Common myeloid progenitor, CD34-positive (primary cell): ENCODE results near the gene MPI.

ENCODE experiments used
- CTCF ChIA-PET: fragments of 350-600 bp; sonication (Branson Sonifier 250); formaldehyde crosslinking; loops from one replicate; lab custom pipeline; 2021; ENCODE audit warnings: antibody characterized with exemption; lab: Charles Lee
- POLR2A ChIA-PET: fragments of 350-600 bp; sonication (Branson Sonifier 250); formaldehyde crosslinking; loops from one replicate; lab custom pipeline; 2021; ENCODE audit warnings: antibody characterized with exemption; lab: Charles Lee
- DNase-seq, 3 donors: peaks; one replicate each; pipeline versions ENCODE4 v3.0.0 to v3.0.0-alpha.2; 2013
- H3K27ac ChIP-seq, 2 experiments: 1 replicate in 1 of 2; 2 replicates in 1 of 2; pipeline ENCODE4 v1.7.0; 2013; ENCODE audit warnings: inconsistent platforms in 2 of 2, low read length in 2 of 2, mild to moderate bottlenecking in 2 of 2, low read depth in 1 of 2, moderate library complexity in 1 of 2; ENCODE audit not compliant: severe bottlenecking in 2 of 2, insufficient read depth in 1 of 2, poor library complexity in 1 of 2
- H3K27me3 ChIP-seq, 5 experiments: replicated peaks in 2 of 5; 1 replicate in 3 of 5; 2 replicates in 2 of 5; pipeline versions ENCODE4 v1.6.1 to v1.7.0; 2013; ENCODE audit warnings: low read length in 4 of 5, mild to moderate bottlenecking in 2 of 5, moderate library complexity in 2 of 5, inconsistent platforms in 1 of 5; ENCODE audit not compliant: insufficient read depth in 5 of 5, control insufficient read depth in 4 of 5
- H3K36me3 ChIP-seq, 4 experiments: 1 replicate in 2 of 4; 2 replicates in 2 of 4; pipeline versions ENCODE4 v1.6.1 to v1.7.0; 2013; ENCODE audit warnings: low read length in 3 of 4, control low read depth in 1 of 4, mild to moderate bottlenecking in 1 of 4; ENCODE audit not compliant: control insufficient read depth in 4 of 4, insufficient read depth in 4 of 4
- H3K4me1 ChIP-seq, 4 experiments: 1 replicate in 3 of 4; 2 replicates in 1 of 4; pipeline versions ENCODE4 v1.6.1 to v1.7.1; 2013; ENCODE audit warnings: low read length in 3 of 4, mild to moderate bottlenecking in 3 of 4, control low read depth in 1 of 4, inconsistent platforms in 1 of 4, moderate library complexity in 1 of 4; ENCODE audit not compliant: control insufficient read depth in 4 of 4, insufficient read depth in 4 of 4; ENCODE audit errors: control extremely low read depth in 1 of 4
- H3K4me3 ChIP-seq, 7 experiments: 1 replicate in 4 of 7; 2 replicates in 3 of 7; pipeline versions ENCODE4 v1.5.1 to v1.7.0; 2013; ENCODE audit warnings: mild to moderate bottlenecking in 7 of 7, low read length in 6 of 7, moderate library complexity in 6 of 7, inconsistent platforms in 2 of 7, low read depth in 2 of 7, control low read depth in 1 of 7; ENCODE audit not compliant: insufficient read depth in 4 of 7, control insufficient read depth in 1 of 7; ENCODE audit errors: extremely low read depth in 1 of 7
- H3K9me3 ChIP-seq, 5 experiments: 1 replicate in 4 of 5; 2 replicates in 1 of 5; pipeline versions ENCODE4 v1.6.1 to v1.7.1; 2013; ENCODE audit warnings: low read length in 4 of 5, mild to moderate bottlenecking in 2 of 5, inconsistent platforms in 1 of 5, low read depth in 1 of 5, moderate library complexity in 1 of 5; ENCODE audit not compliant: control insufficient read depth in 4 of 5, insufficient read depth in 2 of 5; ENCODE audit errors: control extremely low read depth in 1 of 5
- WGBS: methylation state at CpG from one replicate; pipeline ENCODE4 v1.1.5; 2013; ENCODE audit not compliant: insufficient coverage; 5-methylcytosine and 5-hydroxymethylcytosine counted together

The MPI gene

GRCh38 chr15:74903676-74904075 is 13.8 kb downstream of the MPI start:
- ChIA-PET POLR2A (no interaction called here), CTCF (interaction anchor here (0.6 to 11.3 kb wide), 15 partner anchors 9 to 136 kb away, joined by 3 to 130 read pairs (median 4); partner anchors contain the start of genes SCAMP2 and ULK3)
- peaks cover 13 to 55% (median 40%) of the 10 kb centered on the region in 4 experiments for H3K36me3 ChIP-seq
- H3K27me3 ChIP-seq: no peaks in the 10 kb centered on the region
- peak overlapping the region in 1 of 2 experiments; percentile 49 for H3K27ac ChIP-seq
- H3K9me3 ChIP-seq: no peaks in the 10 kb centered on the region
- no peak overlapping the region for H3K4me3 ChIP-seq
- DNase-seq: no peak
- 100% methylated on average over 1 of the region's 1 CpG for WGBS
- H3K4me1 ChIP-seq: peaks cover 16 to 55% (median 46%) of the 10 kb centered on the region in 4 experiments

GRCh38 chr15:74904190-74904805 is 14.5 kb downstream of the MPI start:
- 92% methylated on average over 5 of the region's 7 CpGs for WGBS
- ChIA-PET POLR2A (no interaction called here), CTCF (interaction anchor here (0.6 to 11.3 kb wide), 14 partner anchors 10 to 136 kb away, joined by 3 to 130 read pairs (median 3); partner anchors contain the start of gene ULK3)
- H3K27ac ChIP-seq: no peak overlapping the region
- H3K36me3 ChIP-seq: peaks cover 10 to 49% (median 35%) of the 10 kb centered on the region in 4 experiments
- H3K27me3 ChIP-seq: no peaks in the 10 kb centered on the region
- no peak overlapping the region for H3K4me3 ChIP-seq
- peaks cover 16 to 55% (median 46%) of the 10 kb centered on the region in 4 experiments for H3K4me1 ChIP-seq
- DNase-seq: no peak
- H3K9me3 ChIP-seq: no peaks in the 10 kb centered on the region

GRCh38 chr15:74906067-74906449 is 16.2 kb downstream of the MPI start:
- WGBS: under 1% methylated on average over 15 of the region's 20 CpGs
- Histone ChIP-seq H3K4me1 (peaks cover 16 to 54% (median 45%) of the 10 kb centered on the region in 4 experiments), H3K4me3 (peak overlapping the region; percentile 83 to 92 (median 89)), H3K9me3 (no peaks in the 10 kb centered on the region), H3K36me3 (peaks cover 3 to 36% (median 24%) of the 10 kb centered on the region in 4 experiments), H3K27ac (peak overlapping the region; percentile 72 to 88), H3K27me3 (no peaks in the 10 kb centered on the region)
- CTCF ChIA-PET: interaction anchor here (0.9 to 11.3 kb wide), 8 partner anchors 9 to 82 kb away, joined by 3 to 130 read pairs (median 6); partner anchors contain the start of gene ULK3
- DNase-seq: peak in 1 of 3 donors; percentile 17
- POLR2A ChIA-PET: interaction anchor here (1.2 to 2.0 kb wide), 3 partner anchors 17 to 63 kb away, joined by 3 to 8 read pairs (median 7); partner anchors contain the start of gene ULK3

- Histone ChIP-seq H3K4me1 (peaks cover 16 to 50% (median 40%) of the 10 kb centered on the region in 4 experiments), H3K27ac (peak within 1 kb of the TSS; percentile 72 to 88), H3K36me3 (peaks cover 3 to 36% (median 23%) of the 10 kb centered on the region in 4 experiments), H3K4me3 (peak within 1 kb of the TSS; percentile 83 to 92 (median 89)), H3K9me3 (no peaks in the 10 kb centered on the region), H3K27me3 (no peaks in the 10 kb centered on the region)
- DNase-seq: peak; percentile 65 to 83 (median 83)
- ChIA-PET POLR2A (interaction anchor here (0.6 to 2.0 kb wide), 4 partner anchors 17 to 137 kb away, joined by 3 to 8 read pairs (median 6); partner anchors contain the start of gene ULK3), CTCF (interaction anchor here (0.9 to 11.3 kb wide), 8 partner anchors 10 to 81 kb away, joined by 3 to 130 read pairs (median 6); partner anchors contain the start of gene ULK3)
- under 1% methylated on average over 70 of the region's 74 CpGs for WGBS
Measured at GRCh38 chr15:74906450-74907162, 16.8 kb downstream of the MPI start, which contains the start of gene FAM219B. TSS of gene FAM219B (minus strand) at chr15:74906851. CDS start at chr15:74906800, 51 bp downstream.

GRCh38 chr15:74907163-74907870 is 17.5 kb downstream of the MPI start:
- WGBS: 14% methylated on average over 4 of the region's 8 CpGs
- CTCF ChIA-PET: interaction anchor here (0.9 to 11.3 kb wide), 7 partner anchors 10 to 78 kb away, joined by 3 to 130 read pairs (median 8); partner anchors contain the start of gene ULK3
- H3K36me3 ChIP-seq: peaks cover 6 to 35% (median 23%) of the 10 kb centered on the region in 4 experiments
- peak overlapping the region; percentile 83 to 92 (median 89) for H3K4me3 ChIP-seq
- peak in 1 of 3 donors; percentile 43 for DNase-seq
- no peaks in the 10 kb centered on the region for H3K9me3 ChIP-seq
- H3K4me1 ChIP-seq: peaks cover 10 to 43% (median 33%) of the 10 kb centered on the region in 4 experiments
- POLR2A ChIA-PET: interaction anchor here (0.6 to 2.0 kb wide), 4 partner anchors 18 to 138 kb away, joined by 3 to 12 read pairs (median 7); partner anchors contain the start of gene ULK3
- H3K27me3 ChIP-seq: no peaks in the 10 kb centered on the region
- H3K27ac ChIP-seq: peak overlapping the region; percentile 72 to 88

- CTCF ChIA-PET: interaction anchor here (1.4 to 2.7 kb wide), 4 partner anchors 9 to 50 kb away, joined by 3 to 8 read pairs (median 6); no protein-coding TSS in a partner anchor
Measured at GRCh38 chr15:74908635-74909034, 18.8 kb downstream of the MPI start.

More at GRCh38 chr15:74908635-74909034, 18.8 kb downstream of the MPI start:
- Histone ChIP-seq H3K4me1 (peaks cover 7 to 32% (median 22%) of the 10 kb centered on the region in 4 experiments), H3K4me3 (no peak overlapping the region), H3K9me3 (no peaks in the 10 kb centered on the region), H3K36me3 (peaks cover 6 to 35% (median 23%) of the 10 kb centered on the region in 4 experiments), H3K27ac (no peak overlapping the region), H3K27me3 (no peaks in the 10 kb centered on the region)
- whole genome bisulfite sequencing: 98% methylated on average over 4 of the region's 4 CpGs
- POLR2A ChIA-PET: no interaction called here
- no peak for DNase-seq
